ENCODE measurements around the gene HIVEP2. TPM values are rescaled to one million over a fixed set of nuclear protein-coding genes. Genes with fewer than 3 reads are reported as not detected.

The HIVEP2 gene
- total RNA-seq, 5 donors from 2014 or later (not counting 1 experiment from before 2014, with no cell fraction given) = 71.4 to 81.4 (median 75.2) TPM

DNA sequence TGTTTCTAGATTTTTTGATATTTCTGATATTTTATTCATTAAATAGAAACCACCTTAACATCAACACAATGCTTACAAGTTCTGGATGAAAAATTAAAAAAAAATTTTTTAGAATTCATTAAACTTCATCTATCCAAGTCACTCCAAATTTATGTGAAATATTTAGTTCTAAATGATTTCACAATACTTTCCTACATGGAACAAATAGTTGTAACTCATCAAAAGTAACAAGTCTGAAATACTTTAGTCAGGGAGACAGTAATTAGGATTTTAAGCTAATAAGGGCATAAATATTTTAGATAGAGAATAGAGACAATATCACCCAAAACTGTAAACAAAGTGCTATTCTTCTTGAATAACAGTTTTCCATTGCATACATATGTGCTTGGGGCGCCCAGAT is 147.8 kb downstream of the HIVEP2 start:
- H3K4me3 Mint-ChIP-seq = no peak overlapping the region
- no peaks in the 10 kb centered on the region for H3K9me3 Mint-ChIP-seq
- Histone ChIP-seq H3K9me3 (no peaks in the 10 kb centered on the region), H3K36me3 (ENCODE audit: control insufficient read depth in 2 of 2, extremely low read depth in 1 of 2, insufficient read depth in 1 of 2, low read length in 1 of 2) (peaks cover 0 to 3% of the 10 kb centered on the region in 2 donors), H3K27me3 (replicated peaks in 1 of 2; ENCODE audit: control insufficient read depth in 2 of 2, extremely low read depth in 1 of 2, insufficient read depth in 2 of 2, low read length in 1 of 2) (no peaks in the 10 kb centered on the region), H3K4me3 (ENCODE audit: control insufficient read depth in 1 of 2, extremely low read depth in 1 of 2, low read length in 1 of 2) (no peak overlapping the region), H3K27ac (ENCODE audit: low read length) (no peak overlapping the region), H3K4me1 (ENCODE audit: control insufficient read depth in 1 of 2, extremely low read depth in 1 of 2, insufficient read depth in 2 of 2, low read length in 2 of 2) (peaks cover 7 to 10% of the 10 kb centered on the region in 2 experiments)
- H3K27me3 Mint-ChIP-seq = no peaks in the 10 kb centered on the region
- H3K27ac Mint-ChIP-seq = no peak overlapping the region
- CTCF ChIA-PET = no interaction called here
- WGBS (ENCODE audit: insufficient coverage) = no CpG with 5 or more reads among the region's 1 CpG
- POLR2A ChIA-PET = no interaction called here
- DNase-seq (no peak), ATAC-seq (replicated peaks in 1 of 4) (no peak)
- H3K36me3 Mint-ChIP-seq = peaks cover 31% of the 10 kb centered on the region
- peaks cover 62 to 81% (median 78%) of the 10 kb centered on the region in 3 donors for H3K4me1 Mint-ChIP-seq

DNA sequence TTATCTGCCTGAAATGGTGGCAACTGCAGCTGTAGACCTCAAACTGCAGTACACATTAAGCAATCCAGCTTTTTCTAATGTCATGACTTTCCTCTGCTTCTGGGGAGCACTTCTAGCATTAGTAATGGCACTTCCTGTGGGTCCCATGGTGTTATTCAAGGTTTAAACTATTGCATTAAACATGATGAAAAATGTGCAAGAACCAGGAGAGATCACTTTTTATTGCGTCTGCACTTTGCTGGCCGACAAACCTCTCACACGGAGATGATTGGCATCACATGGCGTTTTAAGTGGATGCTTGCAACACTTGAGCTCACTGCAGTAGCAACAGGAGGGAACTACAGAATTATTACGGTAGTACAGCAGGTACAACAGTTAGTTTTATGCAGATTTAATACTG is 148.4 kb downstream of the HIVEP2 start:
- H3K4me3 ChIP-seq (ENCODE audit: control insufficient read depth in 1 of 2, extremely low read depth in 1 of 2, low read length in 1 of 2) = no peak overlapping the region
- 80% methylated on average over 5 of the region's 5 CpGs for WGBS (ENCODE audit: insufficient coverage)
- Mint-ChIP-seq H3K9me3 (no peaks in the 10 kb centered on the region), H3K27ac (peak overlapping the region; percentile 3 to 19), H3K4me3 (no peak overlapping the region), H3K4me1 (peaks cover 62 to 81% (median 78%) of the 10 kb centered on the region in 3 donors), H3K27me3 (no peaks in the 10 kb centered on the region), H3K36me3 (peaks cover 30% of the 10 kb centered on the region)
- ChIA-PET CTCF (interaction anchor here in 1 of 2 donors (0.6 kb wide), 1 partner anchor 181 kb away, joined by 3 read pairs; no protein-coding TSS in a partner anchor), POLR2A (interaction anchor here in 1 of 2 donors (0.6 kb wide), 1 partner anchor 29 kb away, joined by 4 read pairs; no protein-coding TSS in a partner anchor)
- H3K4me1 ChIP-seq (ENCODE audit: control insufficient read depth in 1 of 2, extremely low read depth in 1 of 2, insufficient read depth in 2 of 2, low read length in 2 of 2) = peaks cover 7 to 10% of the 10 kb centered on the region in 2 experiments
- DNase-seq (no peak), ATAC-seq (replicated peaks in 1 of 4) (peak; percentile 27 to 49 (median 40))
- H3K9me3 ChIP-seq = no peaks in the 10 kb centered on the region
- H3K36me3 ChIP-seq (ENCODE audit: control insufficient read depth in 2 of 2, extremely low read depth in 1 of 2, insufficient read depth in 1 of 2, low read length in 1 of 2) = no peaks in the 10 kb centered on the region
- no peaks in the 10 kb centered on the region for H3K27me3 ChIP-seq (replicated peaks in 1 of 2; ENCODE audit: control insufficient read depth in 2 of 2, extremely low read depth in 1 of 2, insufficient read depth in 2 of 2, low read length in 1 of 2)
- no peak overlapping the region for H3K27ac ChIP-seq (ENCODE audit: low read length)

DNA sequence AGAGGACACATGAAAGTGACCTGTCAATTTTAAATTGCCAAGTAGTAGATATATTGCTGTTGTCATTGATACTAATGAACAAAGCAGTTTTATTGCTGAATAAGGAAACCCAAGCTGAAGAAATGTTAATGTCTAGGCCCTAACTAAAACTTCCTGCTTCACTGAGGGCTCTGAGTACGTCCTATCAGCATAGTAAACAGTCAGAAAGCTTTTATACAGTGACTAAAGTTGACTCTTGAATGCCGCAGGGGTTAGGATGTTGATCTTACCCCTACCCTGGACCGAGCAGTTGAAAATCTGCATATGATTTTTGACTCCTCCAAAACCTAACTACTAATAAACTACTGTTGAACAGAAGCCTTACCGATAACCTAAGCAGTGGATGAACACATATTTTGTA is 149.0 kb downstream of the HIVEP2 start:
- POLR2A ChIA-PET = interaction anchor here in 1 of 2 donors (0.6 kb wide), 1 partner anchor 30 kb away, joined by 4 read pairs; no protein-coding TSS in a partner anchor
- Mint-ChIP-seq H3K9me3 (no peaks in the 10 kb centered on the region), H3K36me3 (peaks cover 28% of the 10 kb centered on the region), H3K4me1 (peaks cover 65 to 80% (median 80%) of the 10 kb centered on the region in 3 donors), H3K4me3 (no peak overlapping the region), H3K27me3 (no peaks in the 10 kb centered on the region), H3K27ac (peak overlapping the region; percentile 3 to 19)
- H3K27me3 ChIP-seq (replicated peaks in 1 of 2; ENCODE audit: control insufficient read depth in 2 of 2, extremely low read depth in 1 of 2, insufficient read depth in 2 of 2, low read length in 1 of 2) = no peaks in the 10 kb centered on the region
- WGBS (ENCODE audit: insufficient coverage) = 63% methylated on average over 2 of the region's 4 CpGs
- peaks cover 7 to 10% of the 10 kb centered on the region in 2 experiments for H3K4me1 ChIP-seq (ENCODE audit: control insufficient read depth in 1 of 2, extremely low read depth in 1 of 2, insufficient read depth in 2 of 2, low read length in 2 of 2)
- no peak overlapping the region for H3K4me3 ChIP-seq (ENCODE audit: control insufficient read depth in 1 of 2, extremely low read depth in 1 of 2, low read length in 1 of 2)
- DNase-seq = no peak
- CTCF ChIA-PET = interaction anchor here in 1 of 2 donors (0.6 to 0.8 kb wide), 2 partner anchors 21 to 182 kb away, joined by 3 read pairs; no protein-coding TSS in a partner anchor
- H3K9me3 ChIP-seq = no peaks in the 10 kb centered on the region
- no peak overlapping the region for H3K27ac ChIP-seq (ENCODE audit: low read length)
- ATAC-seq (replicated peaks in 1 of 4) = peak in 3 of 4 experiments; percentile 34 to 66 (median 47)
- no peaks in the 10 kb centered on the region for H3K36me3 ChIP-seq (ENCODE audit: control insufficient read depth in 2 of 2, extremely low read depth in 1 of 2, insufficient read depth in 1 of 2, low read length in 1 of 2)

DNA sequence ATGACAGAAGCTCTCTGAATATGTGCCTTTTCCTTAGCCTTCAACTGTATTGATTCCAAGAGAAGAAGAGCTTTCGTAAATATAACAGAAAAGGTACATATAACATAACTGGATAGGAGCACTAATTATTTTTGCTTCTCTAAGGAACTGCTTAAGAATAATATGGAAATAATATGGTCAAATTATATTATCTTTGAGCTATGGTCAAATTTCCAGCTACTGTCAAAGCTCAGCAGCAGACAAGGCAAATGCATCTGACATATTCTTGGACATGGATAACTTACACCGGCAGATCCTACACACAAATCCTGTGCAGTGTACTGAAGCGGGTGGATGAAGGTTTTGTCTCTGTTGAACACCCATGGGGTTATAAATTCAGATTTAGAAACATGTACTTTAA is 150.6 kb downstream of the HIVEP2 start:
- no peak overlapping the region for H3K27ac ChIP-seq (ENCODE audit: low read length)
- H3K4me3 Mint-ChIP-seq = no peak overlapping the region
- peak overlapping the region; percentile 37 to 41 for H3K27ac Mint-ChIP-seq
- H3K27me3 ChIP-seq (replicated peaks in 1 of 2; ENCODE audit: control insufficient read depth in 2 of 2, extremely low read depth in 1 of 2, insufficient read depth in 2 of 2, low read length in 1 of 2) = no peaks in the 10 kb centered on the region
- no peaks in the 10 kb centered on the region for H3K9me3 ChIP-seq
- ChIA-PET CTCF (interaction anchor here (0.6 to 1.5 kb wide), 3 partner anchors 9 to 46 kb away, joined by 3 to 4 read pairs (median 4); no protein-coding TSS in a partner anchor), POLR2A (interaction anchor here in 1 of 2 donors (0.7 to 0.9 kb wide), 3 partner anchors 13 to 56 kb away, joined by 3 read pairs; no protein-coding TSS in a partner anchor)
- H3K27me3 Mint-ChIP-seq = no peaks in the 10 kb centered on the region
- ATAC-seq (replicated peaks in 1 of 4) (no peak), DNase-seq (no peak)
- H3K4me1 Mint-ChIP-seq = peaks cover 60 to 75% (median 74%) of the 10 kb centered on the region in 3 donors
- H3K36me3 ChIP-seq (ENCODE audit: control insufficient read depth in 2 of 2, extremely low read depth in 1 of 2, insufficient read depth in 1 of 2, low read length in 1 of 2) = no peaks in the 10 kb centered on the region
- H3K36me3 Mint-ChIP-seq = peaks cover 33% of the 10 kb centered on the region
- H3K9me3 Mint-ChIP-seq = no peaks in the 10 kb centered on the region
- no CpG with 5 or more reads among the region's 3 CpGs for WGBS (ENCODE audit: insufficient coverage)
- H3K4me1 ChIP-seq (ENCODE audit: control insufficient read depth in 1 of 2, extremely low read depth in 1 of 2, insufficient read depth in 2 of 2, low read length in 2 of 2) = peaks cover 7 to 10% of the 10 kb centered on the region in 2 experiments
- no peak overlapping the region for H3K4me3 ChIP-seq (ENCODE audit: control insufficient read depth in 1 of 2, extremely low read depth in 1 of 2, low read length in 1 of 2)

- Histone ChIP-seq H3K4me1 (ENCODE audit: control insufficient read depth in 1 of 2, extremely low read depth in 1 of 2, insufficient read depth in 2 of 2, low read length in 2 of 2) (peaks cover 0 to 5% of the 10 kb centered on the region in 2 experiments), H3K27me3 (replicated peaks in 1 of 2; ENCODE audit: control insufficient read depth in 2 of 2, extremely low read depth in 1 of 2, insufficient read depth in 2 of 2, low read length in 1 of 2) (no peaks in the 10 kb centered on the region), H3K36me3 (ENCODE audit: control insufficient read depth in 2 of 2, extremely low read depth in 1 of 2, insufficient read depth in 1 of 2, low read length in 1 of 2) (no peaks in the 10 kb centered on the region), H3K27ac (ENCODE audit: low read length) (no peak overlapping the region), H3K4me3 (ENCODE audit: control insufficient read depth in 1 of 2, extremely low read depth in 1 of 2, low read length in 1 of 2) (no peak overlapping the region), H3K9me3 (no peaks in the 10 kb centered on the region)
- Mint-ChIP-seq H3K27ac (peak overlapping the region; percentile 62 to 82), H3K36me3 (peaks cover 33% of the 10 kb centered on the region), H3K9me3 (no peaks in the 10 kb centered on the region), H3K4me1 (peaks cover 71 to 77% (median 76%) of the 10 kb centered on the region in 3 donors), H3K27me3 (no peaks in the 10 kb centered on the region), H3K4me3 (no peak overlapping the region)
- ATAC-seq (replicated peaks in 1 of 4) (no peak), DNase-seq (no peak)
- ChIA-PET CTCF (interaction anchor here in 1 of 2 donors (1.4 kb wide), 1 partner anchor 14 kb away, joined by 3 read pairs; no protein-coding TSS in a partner anchor), POLR2A (interaction anchor here (0.7 to 0.9 kb wide), 3 partner anchors 8 to 40 kb away, joined by 3 to 4 read pairs (median 3); no protein-coding TSS in a partner anchor)
- WGBS (ENCODE audit: insufficient coverage) = no CpG with 5 or more reads among the region's 1 CpG
Measured at GRCh38 chr6:142790257-142790656, 154.7 kb downstream of the HIVEP2 start.

DNA sequence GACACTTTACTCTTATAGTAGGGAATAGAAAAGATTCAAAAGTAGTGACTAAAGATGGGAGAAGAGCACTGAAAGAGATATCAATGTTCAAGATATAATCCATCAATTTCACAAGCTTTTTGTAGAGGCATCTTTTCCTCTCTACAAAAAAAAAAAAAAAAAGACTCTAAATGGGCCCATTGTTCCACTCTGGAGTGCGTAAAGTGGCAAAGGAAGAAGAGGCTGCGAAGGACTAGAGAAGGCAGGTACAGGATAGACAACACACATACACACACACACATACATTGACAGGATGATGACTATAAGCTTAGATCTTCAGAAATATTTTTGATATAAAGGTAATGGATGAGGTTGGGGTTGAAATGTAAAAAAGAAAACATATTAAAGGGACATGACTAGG is 157.6 kb downstream of the HIVEP2 start:
- H3K27me3 ChIP-seq (replicated peaks in 1 of 2; ENCODE audit: control insufficient read depth in 2 of 2, extremely low read depth in 1 of 2, insufficient read depth in 2 of 2, low read length in 1 of 2) = no peaks in the 10 kb centered on the region
- H3K27me3 Mint-ChIP-seq = no peaks in the 10 kb centered on the region
- DNase-seq (no peak), ATAC-seq (replicated peaks in 1 of 4) (no peak)
- CTCF ChIA-PET = interaction anchor here in 1 of 2 donors (0.5 kb wide), 1 partner anchor 70 kb away, joined by 3 read pairs; no protein-coding TSS in a partner anchor
- H3K27ac Mint-ChIP-seq = peak overlapping the region; percentile 79 to 87
- H3K4me1 ChIP-seq (ENCODE audit: control insufficient read depth in 1 of 2, extremely low read depth in 1 of 2, insufficient read depth in 2 of 2, low read length in 2 of 2) = peaks cover 4 to 19% of the 10 kb centered on the region in 2 experiments
- peaks cover 74 to 79% (median 78%) of the 10 kb centered on the region in 3 donors for H3K4me1 Mint-ChIP-seq
- peaks cover 36% of the 10 kb centered on the region for H3K36me3 Mint-ChIP-seq
- H3K4me3 Mint-ChIP-seq = no peak overlapping the region
- H3K4me3 ChIP-seq (ENCODE audit: control insufficient read depth in 1 of 2, extremely low read depth in 1 of 2, low read length in 1 of 2) = no peak overlapping the region
- POLR2A ChIA-PET = interaction anchor here (0.6 to 0.7 kb wide), 3 partner anchors 17 to 310 kb away, joined by 3 to 6 read pairs (median 3); no protein-coding TSS in a partner anchor
- no peaks in the 10 kb centered on the region for H3K9me3 Mint-ChIP-seq
- WGBS (ENCODE audit: insufficient coverage) = no CpG with 5 or more reads among the region's 2 CpGs
- H3K36me3 ChIP-seq (ENCODE audit: control insufficient read depth in 2 of 2, extremely low read depth in 1 of 2, insufficient read depth in 1 of 2, low read length in 1 of 2) = no peaks in the 10 kb centered on the region
- H3K9me3 ChIP-seq = no peaks in the 10 kb centered on the region
- no peak overlapping the region for H3K27ac ChIP-seq (ENCODE audit: low read length)

All from T-cell (primary cell).